Uterus (tissue), 4 donors: ENCODE data around the gene SPTBN4. TPM values are rescaled to one million over a fixed set of nuclear protein-coding genes. Genes with fewer than 3 reads are reported as not detected.

Source experiments
- DNase-seq, 2 donors: peaks; one replicate each; pipeline ENCODE4 v3.0.0-alpha.2; 2019 to 2020
- H3K27ac ChIP-seq, 2 donors: fragments of 200-600 bp; sonication (generic); 1 replicate in 1 of 2; 2 replicates in 1 of 2; pipeline ENCODE4 v1.5.1; 2016 to 2018
- H3K27me3 ChIP-seq, 2 donors: fragments of 200-600 bp; sonication (generic); one replicate each; pipeline ENCODE4 v1.5.1; 2018 to 2019; ENCODE audit warnings: control low read depth in 1 of 2
- H3K36me3 ChIP-seq, 2 donors: fragments of 200-600 bp; sonication (generic); one replicate each; pipeline ENCODE4 v1.5.1; 2019; ENCODE audit warnings: control low read depth in 1 of 2
- H3K4me1 ChIP-seq, 2 donors: fragments of 200-600 bp; sonication (generic); one replicate each; pipeline ENCODE4 v1.5.1; 2018 to 2019; ENCODE audit warnings: control low read depth in 1 of 2
- H3K4me3 ChIP-seq, 2 donors: fragments of 200-600 bp; sonication (generic); 1 replicate in 1 of 2; 2 replicates in 1 of 2; pipeline ENCODE4 v1.5.1; 2018 to 2019; ENCODE audit warnings: mild to moderate bottlenecking in 1 of 2
- H3K9me3 ChIP-seq, 2 donors: fragments of 200-600 bp; sonication (generic); one replicate each; pipeline ENCODE4 v1.5.1; 2019; ENCODE audit warnings: control low read depth in 1 of 2
- CTCF ChIP-seq, 4 experiments: fragments of 200-600 bp in 2 of 4; fragments of 450-650 bp in 2 of 4; sonication (generic) in 2 of 4; IDR thresholded peaks; one replicate each; pipeline ENCODE4 v1.5.1; 2016 to 2019; ENCODE audit warnings: antibody characterized with exemption in 4 of 4, mild to moderate bottlenecking in 2 of 4, moderate library complexity in 1 of 4
- POLR2A ChIP-seq, 2 donors: fragments of 450-650 bp; IDR thresholded peaks; one replicate each; pipeline ENCODE4 v1.6.1; 2016; ENCODE audit warnings: antibody characterized with exemption in 2 of 2, mild to moderate bottlenecking in 1 of 2, moderate library complexity in 1 of 2
- intact Hi-C: fragments of 100-400 bp; cut with DNase I; formaldehyde crosslinking; loops from one replicate; pipeline ENCODE4 v1.15.1; 2023; ENCODE audit warnings: low total_unique reads
- total RNA-seq, 4 donors: library from RNA; depleted of rRNA in 3 of 4; stranded (reverse); fragments of >200 nt in 3 of 4; gene quantifications; one replicate each; pipeline versions ENCODE4 v1.1.0 to v1.2.4, GENCODE V29; 2014 to 2023
- donor health status: DM: yes; HTN: yes; CAD: no.

The SPTBN4 gene
- total RNA-seq, 4 donors from 2014 or later, result 3.1 to 7.0 (median 5.3) TPM; not detected in 1

DNA sequence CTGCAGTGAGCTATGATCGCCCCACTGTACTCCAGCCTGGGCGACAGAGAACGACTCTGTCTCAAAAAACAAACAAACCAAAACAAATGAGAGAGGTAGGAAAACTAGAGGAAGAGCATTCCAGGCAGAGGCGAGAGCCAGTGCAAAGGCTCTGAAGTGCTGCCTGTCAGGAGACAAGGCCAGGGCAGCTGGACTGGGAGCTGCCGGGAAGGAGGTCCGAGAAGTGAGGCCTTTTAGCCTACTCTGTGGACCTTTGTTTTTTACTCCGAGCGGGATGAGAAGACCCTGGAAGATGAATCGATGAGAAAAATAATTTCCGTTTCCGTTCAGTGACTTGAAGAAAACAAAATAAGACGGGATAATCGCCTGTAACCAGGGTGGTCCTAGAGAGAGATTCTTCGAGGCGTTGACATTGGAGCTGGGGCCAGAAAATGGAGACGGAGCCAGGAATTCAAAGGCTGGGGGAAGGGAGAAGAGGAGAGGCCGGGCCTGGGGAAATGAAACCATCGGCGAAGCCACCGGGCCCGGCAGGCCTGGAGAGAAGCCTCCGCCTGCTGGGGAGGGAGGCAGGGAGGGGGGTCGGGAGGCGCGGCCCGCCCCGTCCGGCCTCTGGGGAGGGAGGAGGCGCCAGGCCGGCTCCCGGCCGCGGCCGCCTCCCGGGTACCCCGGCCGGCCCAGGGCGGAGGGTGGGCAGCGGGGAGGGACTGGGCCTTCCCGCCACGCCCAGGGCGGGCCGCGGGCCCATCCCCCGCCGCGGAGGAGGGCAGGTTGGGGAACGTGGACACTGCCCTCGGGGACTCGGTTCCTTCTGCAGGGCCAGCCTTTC lies 33.2 kb upstream of the SPTBN4 start:
- Histone ChIP-seq H3K27ac (peak overlapping the region; percentile 92 to 99), H3K27me3 (no peaks in the 10 kb centered on the region), H3K36me3 (no peaks in the 10 kb centered on the region), H3K4me3 (peak overlapping the region; percentile 38 to 46), H3K4me1 (peaks cover 0 to 3% of the 10 kb centered on the region in 2 donors), H3K9me3 (no peaks in the 10 kb centered on the region)
- peak; percentile 90 to 92 for DNase-seq
- intact Hi-C loops, result no loop called here
- TF ChIP-seq CTCF (IDR thresholded peaks at IDR 0.05) (no peak), POLR2A (IDR thresholded peaks at IDR 0.05) (peak; percentile 45 to 68)

DNA sequence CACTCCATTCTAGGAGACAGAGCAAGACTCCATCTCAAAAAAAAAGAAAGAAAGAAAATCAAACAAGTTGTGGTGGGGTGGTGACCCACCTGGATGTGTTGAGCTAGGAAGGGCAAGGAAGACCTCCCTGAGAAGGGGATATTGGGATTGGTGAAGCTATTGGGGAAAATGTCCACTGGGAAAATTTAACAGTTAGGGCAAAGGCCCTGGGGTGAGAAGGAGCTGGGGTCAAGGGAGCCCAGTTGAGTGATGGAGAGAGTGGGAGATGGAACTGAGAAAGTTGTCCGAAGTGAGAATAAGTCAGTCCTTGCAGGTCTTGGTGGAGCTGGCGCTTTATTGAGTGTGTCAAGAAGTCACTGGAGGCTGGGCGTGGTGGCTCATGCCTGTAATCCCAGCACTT lies 28.5 kb upstream of the SPTBN4 start:
- intact Hi-C loops, result no loop called here
- Histone ChIP-seq H3K36me3 (no peaks in the 10 kb centered on the region), H3K4me3 (no peak overlapping the region), H3K4me1 (peaks cover 0 to 9% of the 10 kb centered on the region in 2 donors), H3K27ac (no peak overlapping the region), H3K27me3 (no peaks in the 10 kb centered on the region), H3K9me3 (no peaks in the 10 kb centered on the region)
- TF ChIP-seq CTCF (IDR thresholded peaks at IDR 0.05), result no peak
- no peak for TF ChIP-seq POLR2A (IDR thresholded peaks at IDR 0.05)
- DNase-seq, result no peak

DNA sequence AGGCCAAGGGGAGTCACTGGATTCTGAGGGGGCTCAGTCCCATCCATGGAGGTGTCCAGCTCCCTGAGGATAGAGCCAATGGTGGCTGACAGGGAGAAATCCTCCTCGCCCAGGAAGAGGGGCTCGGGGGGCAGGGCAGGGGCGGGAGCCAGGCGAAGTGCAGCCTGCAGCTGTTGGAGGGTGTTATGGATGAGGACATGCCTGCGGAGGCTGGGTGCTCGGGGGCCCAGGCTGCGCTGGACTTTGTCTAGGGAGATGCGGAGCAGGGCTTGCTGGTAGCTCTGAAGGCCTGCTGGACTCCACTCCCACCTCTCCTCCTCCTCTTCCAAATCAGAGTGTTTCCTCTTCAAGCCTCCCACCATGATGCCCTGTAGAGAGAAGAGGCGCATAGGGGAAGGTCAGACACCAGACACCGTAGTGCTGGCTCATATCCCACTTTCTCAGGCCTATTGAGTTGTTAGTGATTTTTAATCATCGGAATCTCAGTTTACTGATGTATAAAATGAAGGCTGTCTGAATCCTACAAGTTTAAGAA lies 25.0 kb upstream of the SPTBN4 start:
- no peaks in the 10 kb centered on the region for H3K9me3 ChIP-seq
- DNase-seq, result no peak
- intact Hi-C loops, result no loop called here
- TF ChIP-seq CTCF (IDR thresholded peaks at IDR 0.05), result no peak
- TF ChIP-seq POLR2A (IDR thresholded peaks at IDR 0.05), result no peak
- peak overlapping the region; percentile 95 to 98 for H3K27ac ChIP-seq
- H3K36me3 ChIP-seq, result no peaks in the 10 kb centered on the region
- H3K4me1 ChIP-seq, result peaks cover 0 to 6% of the 10 kb centered on the region in 2 donors
- no peaks in the 10 kb centered on the region for H3K27me3 ChIP-seq
- no peak overlapping the region for H3K4me3 ChIP-seq

DNA sequence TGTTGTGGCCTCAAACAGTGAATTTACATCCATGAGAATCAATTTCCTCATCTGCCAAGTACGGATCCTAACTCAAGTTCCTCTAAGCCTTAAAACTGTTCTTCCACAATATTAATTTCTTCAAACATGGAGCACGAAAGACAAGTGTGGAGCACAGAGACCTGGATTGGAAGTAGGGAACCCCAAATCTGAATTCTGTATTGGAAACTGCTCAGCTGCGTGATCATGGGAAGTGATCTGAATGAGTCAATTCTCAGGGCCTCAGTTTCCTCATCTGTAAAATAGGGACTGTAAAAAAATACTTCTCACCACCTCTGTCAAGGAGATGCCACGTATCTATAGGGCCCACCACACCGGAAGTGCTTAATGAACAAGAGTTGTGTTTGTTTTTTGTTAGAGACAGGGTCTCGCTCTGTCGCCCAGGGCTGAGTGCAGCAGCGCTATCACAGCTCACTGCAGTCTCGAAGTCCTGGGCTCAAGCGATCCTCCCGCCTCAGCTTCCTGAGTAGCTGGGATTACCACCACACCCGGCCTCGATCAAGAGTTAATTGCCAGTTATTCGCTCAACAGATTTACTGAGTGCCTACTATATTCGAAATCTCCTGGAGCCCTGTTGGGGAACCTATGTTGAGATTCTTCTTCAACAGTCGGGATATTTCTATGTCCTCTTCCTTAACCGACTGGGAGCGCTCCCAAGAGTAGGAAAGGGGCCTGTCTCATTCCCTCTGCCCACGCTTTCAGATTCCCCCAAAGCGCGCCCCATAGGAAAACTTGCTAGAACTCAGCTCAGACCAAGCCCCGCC lies 24.3 kb upstream of the SPTBN4 start:
- Histone ChIP-seq H3K4me1 (peaks cover 0 to 6% of the 10 kb centered on the region in 2 donors), H3K4me3 (peak overlapping the region; percentile 31 to 94), H3K36me3 (no peaks in the 10 kb centered on the region), H3K9me3 (no peaks in the 10 kb centered on the region), H3K27ac (peak overlapping the region; percentile 95 to 98), H3K27me3 (no peaks in the 10 kb centered on the region)
- intact Hi-C loops, result no loop called here
- no peak for TF ChIP-seq CTCF (IDR thresholded peaks at IDR 0.05)
- TF ChIP-seq POLR2A (IDR thresholded peaks at IDR 0.05), result no peak
- no peak for DNase-seq
